Medulla oblongata (tissue), 1 donor: ENCODE measurements around the gene GPS1.

Source experiments
- DNase-seq: peaks from one replicate; pipeline ENCODE4 v3.0.0-alpha.2; 2015; ENCODE audit errors: extremely low spot score

GPS1 gene

GRCh38 chr17:82090549-82091263 lies 39.0 kb downstream of the GPS1 start:
- DNase-seq: no peak

- DNase-seq: no peak
Observed at GRCh38 chr17:82091264-82092066, 39.8 kb downstream of the GPS1 start.

GRCh38 chr17:82092094-82092586 lies 40.4 kb downstream of the GPS1 start:
- no peak for DNase-seq

- DNase-seq: no peak
Observed at GRCh38 chr17:82092628-82092994, 40.9 kb downstream of the GPS1 start.

GRCh38 chr17:82092995-82093751 lies 41.5 kb downstream of the GPS1 start:
- no peak for DNase-seq

GRCh38 chr17:82094931-82095776 lies 43.5 kb downstream of the GPS1 start:
- no peak for DNase-seq

GRCh38 chr17:82095777-82096708 lies 44.3 kb downstream of the GPS1 start:
- DNase-seq: no peak

- no peak for DNase-seq
Observed at GRCh38 chr17:82096709-82097183, 45.0 kb downstream of the GPS1 start.

GRCh38 chr17:82097184-82097918 lies 45.7 kb downstream of the GPS1 start:
- peak; percentile 34 for DNase-seq

- DNase-seq: no peak
Observed at GRCh38 chr17:82097919-82098168, 46.1 kb downstream of the GPS1 start.

GRCh38 chr17:82098169-82098938 lies 46.7 kb downstream of the GPS1 start, which contains the start of gene FASN:
TSS of gene FASN (minus strand) at chr17:82098236. CDS start at chr17:82096445, 1,791 bp downstream.
- peak; percentile 96 for DNase-seq

- no peak for DNase-seq
Observed at GRCh38 chr17:82098939-82099763, 47.5 kb downstream of the GPS1 start.

- DNase-seq: no peak
Observed at GRCh38 chr17:82100502-82101298, 49.0 kb downstream of the GPS1 start.

GRCh38 chr17:82101301-82101715 lies 49.6 kb downstream of the GPS1 start:
- no peak for DNase-seq

- DNase-seq: peak; percentile 55
Observed at GRCh38 chr17:82101767-82102679, 50.3 kb downstream of the GPS1 start.
